GM21737 (cell line): ENCODE results near the gene DOHH.

Experiments
- ATAC-seq: cut with Tn5 transposase; IDR thresholded peaks from one replicate; pipeline ENCODE4 v1.9.1; 2021; ENCODE audit warnings: mild to moderate bottlenecking, moderate library complexity; ENCODE audit not compliant: unreplicated experiment

Gene DOHH

GRCh38 chr19:3505598-3506383, 5.3 kb upstream of the DOHH start, which contains the start of gene FZR1:
Gene FZR1, plus strand, starts transcription at chr19:3506311. Its CDS starts 16,679 bp downstream, at chr19:3522990.
- peak; percentile 86 for ATAC-seq

- no peak for ATAC-seq
These were observed 4.3 kb upstream of the DOHH start for GRCh38 chr19:3504735-3505134.

- no peak for ATAC-seq
These were observed 2.6 kb upstream of the DOHH start for GRCh38 chr19:3503036-3503572.

GRCh38 chr19:3501780-3502179, 1.3 kb upstream of the DOHH start:
- ATAC-seq, result no peak

GRCh38 chr19:3499738-3500428, 591 bp downstream of the DOHH start:
- peak; percentile 9 for ATAC-seq

GRCh38 chr19:3497757-3498520, 2.5 kb downstream of the DOHH start:
- ATAC-seq, result no peak

GRCh38 chr19:3496392-3497273, 3.8 kb downstream of the DOHH start:
- no peak for ATAC-seq

GRCh38 chr19:3494559-3494958, 5.9 kb downstream of the DOHH start:
- ATAC-seq, result no peak

GRCh38 chr19:3494051-3494450, 6.4 kb downstream of the DOHH start:
- no peak for ATAC-seq

GRCh38 chr19:3493651-3494050, 6.8 kb downstream of the DOHH start:
- ATAC-seq, result no peak

GRCh38 chr19:3492919-3493318, 7.6 kb downstream of the DOHH start:
- no peak for ATAC-seq

- no peak for ATAC-seq
These were observed 8.2 kb downstream of the DOHH start for GRCh38 chr19:3492131-3492839.

GRCh38 chr19:3491396-3492119, 8.9 kb downstream of the DOHH start:
- no peak for ATAC-seq

- no peak for ATAC-seq
These were observed 17.2 kb downstream of the DOHH start, which contains the start of gene SMIM44 for GRCh38 chr19:3483226-3483628. Gene SMIM44, minus strand, starts transcription at chr19:3483441. Its CDS starts 38 bp downstream, at chr19:3483403.

GRCh38 chr19:3482507-3483225, 17.8 kb downstream of the DOHH start:
- ATAC-seq, result no peak

GRCh38 chr19:3481241-3482090, 19.0 kb downstream of the DOHH start:
- ATAC-seq, result no peak

- ATAC-seq, result no peak
These were observed 19.9 kb downstream of the DOHH start, which contains the start of gene SMIM24 for GRCh38 chr19:3480383-3481091. Gene SMIM24, minus strand, starts transcription at chr19:3480525. Its CDS starts 62 bp downstream, at chr19:3480463.
